H9 (cell line): ENCODE data around the gene TMEM163. TPM values are rescaled to one million over a fixed set of nuclear protein-coding genes. Genes with fewer than 3 reads are reported as not detected.

Experiments used
- DNase-seq: peaks from one replicate; pipeline ENCODE4 v3.0.0-alpha.2; 2017
- H2AFZ ChIP-seq: one replicate; pipeline ENCODE4 v1.6.1; 2013; ENCODE audit warnings: mild to moderate bottlenecking, low read length, control low read depth, moderate library complexity
- H2AK5ac ChIP-seq: 2 replicates; pipeline ENCODE4 v1.6.1; 2013; ENCODE audit warnings: low read length, control low read depth, mixed read lengths; ENCODE audit not compliant: insufficient read length
- H2BK120ac ChIP-seq: one replicate; pipeline ENCODE4 v1.6.1; 2013; ENCODE audit warnings: low read depth, mild to moderate bottlenecking, low read length, control low read depth, inconsistent platforms; ENCODE audit not compliant: poor library complexity, severe bottlenecking
- H2BK12ac ChIP-seq: 2 replicates; pipeline ENCODE4 v1.6.1; 2013; ENCODE audit warnings: low read length, control low read depth, mixed read lengths, low read depth; ENCODE audit not compliant: insufficient read length
- H2BK15ac ChIP-seq: 2 replicates; pipeline ENCODE4 v1.6.1; 2013; ENCODE audit warnings: low read depth, low read length, control low read depth
- H2BK20ac ChIP-seq: one replicate; pipeline ENCODE4 v1.6.1; 2013; ENCODE audit warnings: low read depth, mild to moderate bottlenecking, low read length, control low read depth, inconsistent platforms; ENCODE audit not compliant: poor library complexity, severe bottlenecking
- H2BK5ac ChIP-seq: 2 replicates; pipeline ENCODE4 v1.6.1; 2013; ENCODE audit warnings: low read length, control low read depth, mixed read lengths; ENCODE audit not compliant: insufficient read length
- H3K14ac ChIP-seq: 2 replicates; pipeline ENCODE4 v1.6.1; 2013; ENCODE audit warnings: low read length, control low read depth; ENCODE audit not compliant: insufficient read depth
- H3K18ac ChIP-seq: 2 replicates; pipeline ENCODE4 v1.6.1; 2013; ENCODE audit warnings: low read depth, mild to moderate bottlenecking, mixed read lengths, low read length, control low read depth; ENCODE audit not compliant: insufficient read length
- H3K23ac ChIP-seq: 2 replicates; pipeline ENCODE4 v1.6.1; 2013; ENCODE audit warnings: low read length, control low read depth, mixed read lengths, low read depth; ENCODE audit not compliant: insufficient read length
- H3K23me2 ChIP-seq: 2 replicates; pipeline ENCODE4 v1.6.1; 2013; ENCODE audit warnings: low read depth, mild to moderate bottlenecking, mixed read lengths, low read length, control low read depth; ENCODE audit not compliant: insufficient read length, poor library complexity, severe bottlenecking
- H3K27ac ChIP-seq: 2 replicates; pipeline ENCODE4 v1.5.1; 2013; ENCODE audit warnings: low read length, control low read depth, mixed read lengths, low read depth; ENCODE audit not compliant: insufficient read length
- H3K27me3 ChIP-seq: 2 replicates; pipeline ENCODE4 v1.6.1; 2013; ENCODE audit warnings: low read length, control low read depth, inconsistent platforms; ENCODE audit not compliant: insufficient read depth
- H3K4ac ChIP-seq: 2 replicates; pipeline ENCODE4 v1.6.1; 2013; ENCODE audit warnings: low read depth, mild to moderate bottlenecking, control low read depth, inconsistent platforms, low read length, moderate library complexity
- H3K4me1 ChIP-seq: 2 replicates; pipeline ENCODE4 v1.6.1; 2013; ENCODE audit warnings: low read length, control low read depth, inconsistent platforms; ENCODE audit not compliant: insufficient read depth
- H3K4me2 ChIP-seq: 2 replicates; pipeline ENCODE4 v1.6.1; 2013; ENCODE audit warnings: low read length, control low read depth, mixed read lengths; ENCODE audit not compliant: insufficient read length, insufficient read depth
- H3K56ac ChIP-seq: 2 replicates; pipeline ENCODE4 v1.6.1; 2013; ENCODE audit warnings: low read depth, mild to moderate bottlenecking, mixed read lengths, low read length, control low read depth; ENCODE audit not compliant: insufficient read length
- H3K79me1 ChIP-seq: 2 replicates; pipeline ENCODE4 v1.6.1; 2013; ENCODE audit warnings: low read depth, mild to moderate bottlenecking, moderate library complexity, low read length, control low read depth, inconsistent platforms; ENCODE audit not compliant: insufficient read depth, poor library complexity, severe bottlenecking
- H3K79me2 ChIP-seq: 2 replicates; pipeline ENCODE4 v1.6.1; 2013; ENCODE audit warnings: low read length, control low read depth, inconsistent platforms; ENCODE audit not compliant: insufficient read depth
- H3K9ac ChIP-seq: 2 replicates; pipeline ENCODE4 v1.6.1; 2013; ENCODE audit warnings: low read length, control low read depth, mixed read lengths; ENCODE audit not compliant: insufficient read length; ENCODE audit errors: extremely low read depth
- H3K9me3 ChIP-seq: one replicate; pipeline ENCODE4 v1.6.1; 2013; ENCODE audit warnings: low read depth, low read length, inconsistent platforms; ENCODE audit not compliant: control insufficient read depth
- H3T11ph ChIP-seq: one replicate; pipeline ENCODE4 v1.6.1; 2013; ENCODE audit warnings: mild to moderate bottlenecking, low read length, control low read depth, inconsistent platforms
- H4K20me1 ChIP-seq: one replicate; pipeline ENCODE4 v1.6.1; 2013; ENCODE audit not compliant: control insufficient read depth, insufficient read length, insufficient read depth
- H4K5ac ChIP-seq: 2 replicates; pipeline ENCODE4 v1.6.1; 2013; ENCODE audit warnings: low read depth, mild to moderate bottlenecking, mixed read lengths, low read length, control low read depth; ENCODE audit not compliant: insufficient read length
- H4K8ac ChIP-seq: replicated peaks from 2 replicates; pipeline ENCODE4 v1.6.1; 2013; ENCODE audit warnings: low read length, control low read depth, mixed read lengths, low read depth; ENCODE audit not compliant: insufficient read length
- H4K91ac ChIP-seq: 2 replicates; pipeline ENCODE4 v1.6.1; 2013; ENCODE audit warnings: low read depth, mild to moderate bottlenecking, moderate library complexity, mixed read lengths, low read length, control low read depth; ENCODE audit not compliant: insufficient read length
- H3K27ac Mint-ChIP-seq, 3 experiments: 2 replicates in 2 of 3; 3 replicates in 1 of 3; pipeline ENCODE4 v1.8.0; 2020 to 2021; ENCODE audit warnings: mixed read lengths in 3 of 3, mild to moderate bottlenecking in 1 of 3, moderate library complexity in 1 of 3
- H3K27me3 Mint-ChIP-seq: 2 replicates; pipeline ENCODE4 v1.8.0; 2021; ENCODE audit warnings: low read depth, mild to moderate bottlenecking, moderate library complexity, mixed read lengths
- H3K36me3 Mint-ChIP-seq, 3 experiments: 2 replicates in 2 of 3; 3 replicates in 1 of 3; pipeline ENCODE4 v1.8.0; 2020 to 2021; ENCODE audit warnings: low read depth in 3 of 3, mixed read lengths in 3 of 3; ENCODE audit not compliant: insufficient read depth in 1 of 3
- H3K4me1 Mint-ChIP-seq, 2 experiments: 2 replicates each; pipeline ENCODE4 v1.8.0; 2020; ENCODE audit warnings: mixed read lengths in 2 of 2
- H3K4me3 Mint-ChIP-seq, 2 experiments: 2 replicates in 1 of 2; 3 replicates in 1 of 2; pipeline ENCODE4 v1.8.0; 2020 to 2021; ENCODE audit warnings: mild to moderate bottlenecking in 2 of 2, mixed read lengths in 2 of 2, moderate library complexity in 1 of 2
- H3K9me3 Mint-ChIP-seq, 2 experiments: 2 replicates in 1 of 2; 3 replicates in 1 of 2; pipeline ENCODE4 v1.8.0; 2020; ENCODE audit warnings: mild to moderate bottlenecking in 2 of 2, mixed read lengths in 2 of 2, moderate library complexity in 1 of 2
- WGBS: extraction: QIAGEN DNeasy Blood & Tissue Kit; methylation state at CpG from one replicate; pipeline ENCODE4 v1.1.7; 2013; ENCODE audit warnings: missing lambda C conversion rate, low lambda C conversion rate, mixed read lengths; ENCODE audit not compliant: insufficient read length; ENCODE audit errors: extremely low coverage; 5-methylcytosine and 5-hydroxymethylcytosine counted together
- total RNA-seq: library from RNA; stranded (reverse); gene quantifications from 2 replicates; pipeline ENCODE4 v1.2.1, GENCODE V29; 2021
- TF ChIP-seq, protein P1 (sequence below): fragments of 200-600 bp; sonication (generic); conservative IDR thresholded peaks from 3 replicates; pipeline ENCODE4 v1.8.0; 2021; ENCODE audit warnings: antibody characterized with exemption, mild to moderate bottlenecking

TMEM163 gene
- total RNA-seq, 1 experiment from 2014 or later = 0.39 TPM

- Mint-ChIP-seq H3K9me3 (no peaks in the 10 kb centered on the region), H3K36me3 (peaks cover 2 to 33% (median 10%) of the 10 kb centered on the region in 3 experiments; a peak in 5 of 7 replicates), H3K4me1 (peaks cover 15 to 24% of the 10 kb centered on the region in 2 experiments), H3K27ac (no peak overlapping the region), H3K27me3 (peaks cover 89% of the 10 kb centered on the region), H3K4me3 (no peak overlapping the region)
- H3K4me1 ChIP-seq = peaks cover 2% of the 10 kb centered on the region; the same call in 1 of the 2 replicates
- no peak overlapping the region for H3K23ac ChIP-seq
- no peak overlapping the region for H3K4me2 ChIP-seq
- no peak overlapping the region for H2AK5ac ChIP-seq
- no peak overlapping the region for H3T11ph ChIP-seq
- H4K8ac ChIP-seq = no peak overlapping the region
- H3K18ac ChIP-seq = no peak overlapping the region
- no peak overlapping the region for H2BK120ac ChIP-seq
- no peak overlapping the region for H2BK20ac ChIP-seq
- H3K23me2 ChIP-seq = no peaks in the 10 kb centered on the region
- H4K20me1 ChIP-seq = peaks cover 2% of the 10 kb centered on the region
- H2BK5ac ChIP-seq = no peak overlapping the region
- TF ChIP-seq, protein P1, sequence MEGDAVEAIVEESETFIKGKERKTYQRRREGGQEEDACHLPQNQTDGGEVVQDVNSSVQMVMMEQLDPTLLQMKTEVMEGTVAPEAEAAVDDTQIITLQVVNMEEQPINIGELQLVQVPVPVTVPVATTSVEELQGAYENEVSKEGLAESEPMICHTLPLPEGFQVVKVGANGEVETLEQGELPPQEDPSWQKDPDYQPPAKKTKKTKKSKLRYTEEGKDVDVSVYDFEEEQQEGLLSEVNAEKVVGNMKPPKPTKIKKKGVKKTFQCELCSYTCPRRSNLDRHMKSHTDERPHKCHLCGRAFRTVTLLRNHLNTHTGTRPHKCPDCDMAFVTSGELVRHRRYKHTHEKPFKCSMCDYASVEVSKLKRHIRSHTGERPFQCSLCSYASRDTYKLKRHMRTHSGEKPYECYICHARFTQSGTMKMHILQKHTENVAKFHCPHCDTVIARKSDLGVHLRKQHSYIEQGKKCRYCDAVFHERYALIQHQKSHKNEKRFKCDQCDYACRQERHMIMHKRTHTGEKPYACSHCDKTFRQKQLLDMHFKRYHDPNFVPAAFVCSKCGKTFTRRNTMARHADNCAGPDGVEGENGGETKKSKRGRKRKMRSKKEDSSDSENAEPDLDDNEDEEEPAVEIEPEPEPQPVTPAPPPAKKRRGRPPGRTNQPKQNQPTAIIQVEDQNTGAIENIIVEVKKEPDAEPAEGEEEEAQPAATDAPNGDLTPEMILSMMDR = no peak
- H3K14ac ChIP-seq = no peak overlapping the region
- no CpG with 5 or more reads among the region's 2 CpGs for WGBS
- H3K27ac ChIP-seq = no peak overlapping the region
- H3K56ac ChIP-seq = no peak overlapping the region
- no peak overlapping the region for H2AFZ ChIP-seq
- H2BK15ac ChIP-seq = no peak overlapping the region
- no peak for DNase-seq
- no peaks in the 10 kb centered on the region for H3K79me1 ChIP-seq
- H3K9me3 ChIP-seq = no peaks in the 10 kb centered on the region
- H4K5ac ChIP-seq = no peak overlapping the region
- no peaks in the 10 kb centered on the region for H3K79me2 ChIP-seq
- no peak overlapping the region for H2BK12ac ChIP-seq
- H4K91ac ChIP-seq = no peak overlapping the region
- no peak overlapping the region for H3K4ac ChIP-seq
- no peak overlapping the region for H3K9ac ChIP-seq
- peaks cover 13% of the 10 kb centered on the region for H3K27me3 ChIP-seq
Observed at GRCh38 chr2:134431838-134432434, 286.9 kb downstream of the TMEM163 start.
